GM23338 (cell line): ENCODE results near the gene ADGRV1. TPM values are rescaled to one million over a fixed set of nuclear protein-coding genes. Genes with fewer than 3 reads are reported as not detected.

Experiments
- ATAC-seq: fragments of 200-7000 bp; cut with Tn5 transposase; 3 replicates; pipeline ENCODE4 v1.9.1; 2020
- DNase-seq: peaks from one replicate; pipeline ENCODE4 v3.0.0-alpha.2; 2015; ENCODE audit warnings: low spot score
- H2AFZ ChIP-seq: fragments of 200-600 bp; sonication (generic); 2 replicates; pipeline ENCODE4 v1.8.0; 2016; ENCODE audit warnings: antibody characterized with exemption, mild to moderate bottlenecking, moderate library complexity
- H3F3A ChIP-seq: fragments of 200-600 bp; sonication (generic); replicated peaks from 2 replicates; pipeline ENCODE4 v1.8.0; 2017; ENCODE audit warnings: antibody characterized with exemption, mixed run types, low read depth
- H3K27ac ChIP-seq: fragments of 200-600 bp; sonication (generic); 2 replicates; pipeline ENCODE4 v1.6.1; 2016; ENCODE audit warnings: low read depth
- H3K27me3 ChIP-seq: fragments of 200-600 bp; sonication (generic); 2 replicates; pipeline ENCODE4 v1.8.0; 2016; ENCODE audit warnings: mild to moderate bottlenecking, mixed run types, moderate library complexity; ENCODE audit not compliant: insufficient read depth
- H3K36me3 ChIP-seq: fragments of 200-600 bp; sonication (generic); 2 replicates; pipeline ENCODE4 v1.8.0; 2016; ENCODE audit warnings: mild to moderate bottlenecking; ENCODE audit not compliant: insufficient read depth
- H3K4me1 ChIP-seq: fragments of 200-600 bp; sonication (generic); 2 replicates; pipeline ENCODE4 v1.8.0; 2016; ENCODE audit warnings: mild to moderate bottlenecking, moderate library complexity; ENCODE audit not compliant: insufficient read depth
- H3K4me2 ChIP-seq: fragments of 200-600 bp; sonication (generic); 2 replicates; pipeline ENCODE4 v1.7.1; 2017; ENCODE audit warnings: mixed run types
- H3K4me3 ChIP-seq: fragments of 200-600 bp; sonication (generic); 2 replicates; pipeline ENCODE4 v1.6.1; 2016; ENCODE audit warnings: mixed run types
- H3K79me2 ChIP-seq: fragments of 200-600 bp; sonication (generic); replicated peaks from 2 replicates; pipeline ENCODE4 v1.8.0; 2017; ENCODE audit warnings: mild to moderate bottlenecking; ENCODE audit not compliant: insufficient read depth
- H3K9me2 ChIP-seq: fragments of 200-600 bp; sonication (generic); 2 replicates; pipeline ENCODE4 v1.8.0; 2017; ENCODE audit not compliant: insufficient read depth
- H4K20me1 ChIP-seq: fragments of 200-600 bp; sonication (generic); replicated peaks from 2 replicates; pipeline ENCODE4 v1.8.0; 2017; ENCODE audit warnings: mild to moderate bottlenecking; ENCODE audit not compliant: insufficient read depth
- H3K27ac Mint-ChIP-seq: 2 replicates; pipeline ENCODE4 v1.8.0; 2020; ENCODE audit warnings: inconsistent platforms, mild to moderate bottlenecking, moderate library complexity, mixed read lengths
- H3K27me3 Mint-ChIP-seq: 3 replicates; pipeline ENCODE4 v1.8.0; 2022; ENCODE audit warnings: low read depth, mild to moderate bottlenecking, moderate library complexity, mixed read lengths, inconsistent platforms; ENCODE audit not compliant: insufficient read depth, poor library complexity
- H3K36me3 Mint-ChIP-seq: 3 replicates; pipeline ENCODE4 v1.8.0; 2021; ENCODE audit warnings: low read depth, mild to moderate bottlenecking, inconsistent platforms, moderate library complexity, mixed read lengths
- H3K4me1 Mint-ChIP-seq: 3 replicates; pipeline ENCODE4 v1.8.0; 2020; ENCODE audit warnings: mild to moderate bottlenecking, inconsistent platforms, mixed read lengths
- H3K4me3 Mint-ChIP-seq: 3 replicates; pipeline ENCODE4 v1.8.0; 2021; ENCODE audit warnings: moderate library complexity, mild to moderate bottlenecking, inconsistent platforms, mixed read lengths
- H3K9me3 Mint-ChIP-seq: 3 replicates; pipeline ENCODE4 v1.8.0; 2020; ENCODE audit warnings: moderate library complexity, mild to moderate bottlenecking, inconsistent platforms, mixed read lengths
- CREB1 ChIP-seq: fragments of 250-450 bp; sonication (Bioruptor Pico); IDR thresholded peaks from 2 replicates; pipeline ENCODE4 v1.5.0; 2020; ENCODE audit warnings: low read depth, mild to moderate bottlenecking, moderate library complexity
- POLR2AphosphoS5 ChIP-seq: IDR thresholded peaks from 2 replicates; pipeline ENCODE4 v1.6.1; 2016; ENCODE audit warnings: antibody characterized with exemption, low read depth
- STAT1 ChIP-seq: IDR thresholded peaks from one replicate; pipeline ENCODE4 v1.6.1; 2016; ENCODE audit warnings: antibody characterized with exemption; ENCODE audit not compliant: unreplicated experiment
- ZNF114 ChIP-seq: fragments of 250-450 bp; sonication (Bioruptor Pico); IDR thresholded peaks from 2 replicates; pipeline ENCODE4 v1.5.0; 2020; ENCODE audit warnings: mild to moderate bottlenecking, moderate library complexity
- ZNF331 ChIP-seq: fragments of 250-450 bp; sonication (Bioruptor Pico); IDR thresholded peaks from 2 replicates; pipeline ENCODE4 v1.5.0; 2020; ENCODE audit warnings: low read depth, mild to moderate bottlenecking, moderate library complexity
- polyA plus RNA-seq: library from polyadenylated mRNA; unstranded; fragments of >200 nt; fragmentation: Nextera tagmentation; extraction: Ambion mirVana; gene quantifications from 2 replicates; pipeline ENCODE4 v1.2.1, GENCODE V29; 2016
- total RNA-seq: library from RNA; depleted of rRNA; stranded (reverse); fragments of >200 nt; shearing (Covaris generic); gene quantifications from 2 replicates; pipeline ENCODE4 v1.2.3, GENCODE V29; 2014
- TF ChIP-seq, protein P1 (sequence below): fragments of 250-450 bp; sonication (Bioruptor Pico); IDR thresholded peaks from 2 replicates; pipeline ENCODE4 v1.5.0; 2020; ENCODE audit warnings: mild to moderate bottlenecking, moderate library complexity
- TF ChIP-seq, protein P2 (sequence below), 2 experiments: fragments of 200-600 bp in 1 of 2; sonication (generic) in 1 of 2; conservative IDR thresholded peaks; 2 replicates each; pipeline versions ENCODE4 v1.5.1 to v1.6.1; 2016 to 2017; ENCODE audit warnings: antibody characterized with exemption in 2 of 2, low read depth in 2 of 2, mild to moderate bottlenecking in 2 of 2, moderate library complexity in 1 of 2
- TF ChIP-seq, protein P3 (sequence below): IDR thresholded peaks from one replicate; pipeline ENCODE4 v1.6.1; 2018; ENCODE audit warnings: antibody characterized with exemption; ENCODE audit not compliant: unreplicated experiment

Gene ADGRV1
- total and polyA plus RNA-seq, 2 experiments from 2014 or later, result 46.1 to 149 TPM

DNA sequence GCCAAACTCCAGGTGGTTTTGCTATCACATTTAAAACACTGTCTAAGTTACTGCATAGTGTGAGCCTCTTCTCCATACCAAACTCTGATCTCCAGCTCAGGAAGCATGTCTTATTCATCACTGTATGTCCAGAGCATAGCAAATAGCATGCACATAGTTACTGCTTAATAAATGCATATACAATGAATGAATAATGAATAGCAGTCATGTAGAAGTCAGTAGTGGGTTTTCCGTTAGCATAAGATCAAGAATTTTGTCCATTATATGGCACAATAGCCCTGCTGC lies 495.1 kb downstream of the ADGRV1 start (continued):
- TF ChIP-seq, protein P1, sequence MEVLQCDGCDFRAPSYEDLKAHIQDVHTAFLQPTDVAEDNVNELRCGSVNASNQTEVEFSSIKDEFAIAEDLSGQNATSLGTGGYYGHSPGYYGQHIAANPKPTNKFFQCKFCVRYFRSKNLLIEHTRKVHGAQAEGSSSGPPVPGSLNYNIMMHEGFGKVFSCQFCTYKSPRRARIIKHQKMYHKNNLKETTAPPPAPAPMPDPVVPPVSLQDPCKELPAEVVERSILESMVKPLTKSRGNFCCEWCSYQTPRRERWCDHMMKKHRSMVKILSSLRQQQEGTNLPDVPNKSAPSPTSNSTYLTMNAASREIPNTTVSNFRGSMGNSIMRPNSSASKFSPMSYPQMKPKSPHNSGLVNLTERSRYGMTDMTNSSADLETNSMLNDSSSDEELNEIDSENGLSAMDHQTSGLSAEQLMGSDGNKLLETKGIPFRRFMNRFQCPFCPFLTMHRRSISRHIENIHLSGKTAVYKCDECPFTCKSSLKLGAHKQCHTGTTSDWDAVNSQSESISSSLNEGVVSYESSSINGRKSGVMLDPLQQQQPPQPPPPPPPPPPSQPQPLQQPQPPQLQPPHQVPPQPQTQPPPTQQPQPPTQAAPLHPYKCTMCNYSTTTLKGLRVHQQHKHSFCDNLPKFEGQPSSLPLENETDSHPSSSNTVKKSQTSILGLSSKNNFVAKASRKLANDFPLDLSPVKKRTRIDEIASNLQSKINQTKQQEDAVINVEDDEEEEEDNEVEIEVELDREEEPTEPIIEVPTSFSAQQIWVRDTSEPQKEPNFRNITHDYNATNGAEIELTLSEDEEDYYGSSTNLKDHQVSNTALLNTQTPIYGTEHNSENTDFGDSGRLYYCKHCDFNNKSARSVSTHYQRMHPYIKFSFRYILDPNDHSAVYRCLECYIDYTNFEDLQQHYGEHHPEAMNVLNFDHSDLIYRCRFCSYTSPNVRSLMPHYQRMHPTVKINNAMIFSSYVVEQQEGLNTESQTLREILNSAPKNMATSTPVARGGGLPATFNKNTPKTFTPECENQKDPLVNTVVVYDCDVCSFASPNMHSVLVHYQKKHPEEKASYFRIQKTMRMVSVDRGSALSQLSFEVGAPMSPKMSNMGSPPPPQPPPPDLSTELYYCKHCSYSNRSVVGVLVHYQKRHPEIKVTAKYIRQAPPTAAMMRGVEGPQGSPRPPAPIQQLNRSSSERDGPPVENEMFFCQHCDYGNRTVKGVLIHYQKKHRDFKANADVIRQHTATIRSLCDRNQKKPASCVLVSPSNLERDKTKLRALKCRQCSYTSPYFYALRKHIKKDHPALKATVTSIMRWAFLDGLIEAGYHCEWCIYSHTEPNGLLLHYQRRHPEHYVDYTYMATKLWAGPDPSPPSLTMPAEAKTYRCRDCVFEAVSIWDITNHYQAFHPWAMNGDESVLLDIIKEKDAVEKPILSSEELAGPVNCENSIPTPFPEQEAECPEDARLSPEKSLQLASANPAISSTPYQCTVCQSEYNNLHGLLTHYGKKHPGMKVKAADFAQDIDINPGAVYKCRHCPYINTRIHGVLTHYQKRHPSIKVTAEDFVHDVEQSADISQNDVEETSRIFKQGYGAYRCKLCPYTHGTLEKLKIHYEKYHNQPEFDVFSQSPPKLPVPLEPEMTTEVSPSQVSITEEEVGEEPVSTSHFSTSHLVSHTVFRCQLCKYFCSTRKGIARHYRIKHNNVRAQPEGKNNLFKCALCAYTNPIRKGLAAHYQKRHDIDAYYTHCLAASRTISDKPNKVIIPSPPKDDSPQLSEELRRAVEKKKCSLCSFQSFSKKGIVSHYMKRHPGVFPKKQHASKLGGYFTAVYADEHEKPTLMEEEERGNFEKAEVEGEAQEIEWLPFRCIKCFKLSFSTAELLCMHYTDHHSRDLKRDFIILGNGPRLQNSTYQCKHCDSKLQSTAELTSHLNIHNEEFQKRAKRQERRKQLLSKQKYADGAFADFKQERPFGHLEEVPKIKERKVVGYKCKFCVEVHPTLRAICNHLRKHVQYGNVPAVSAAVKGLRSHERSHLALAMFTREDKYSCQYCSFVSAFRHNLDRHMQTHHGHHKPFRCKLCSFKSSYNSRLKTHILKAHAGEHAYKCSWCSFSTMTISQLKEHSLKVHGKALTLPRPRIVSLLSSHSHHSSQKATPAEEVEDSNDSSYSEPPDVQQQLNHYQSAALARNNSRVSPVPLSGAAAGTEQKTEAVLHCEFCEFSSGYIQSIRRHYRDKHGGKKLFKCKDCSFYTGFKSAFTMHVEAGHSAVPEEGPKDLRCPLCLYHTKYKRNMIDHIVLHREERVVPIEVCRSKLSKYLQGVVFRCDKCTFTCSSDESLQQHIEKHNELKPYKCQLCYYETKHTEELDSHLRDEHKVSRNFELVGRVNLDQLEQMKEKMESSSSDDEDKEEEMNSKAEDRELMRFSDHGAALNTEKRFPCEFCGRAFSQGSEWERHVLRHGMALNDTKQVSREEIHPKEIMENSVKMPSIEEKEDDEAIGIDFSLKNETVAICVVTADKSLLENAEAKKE (CRISPR knock-in tag), result no peak

DNA sequence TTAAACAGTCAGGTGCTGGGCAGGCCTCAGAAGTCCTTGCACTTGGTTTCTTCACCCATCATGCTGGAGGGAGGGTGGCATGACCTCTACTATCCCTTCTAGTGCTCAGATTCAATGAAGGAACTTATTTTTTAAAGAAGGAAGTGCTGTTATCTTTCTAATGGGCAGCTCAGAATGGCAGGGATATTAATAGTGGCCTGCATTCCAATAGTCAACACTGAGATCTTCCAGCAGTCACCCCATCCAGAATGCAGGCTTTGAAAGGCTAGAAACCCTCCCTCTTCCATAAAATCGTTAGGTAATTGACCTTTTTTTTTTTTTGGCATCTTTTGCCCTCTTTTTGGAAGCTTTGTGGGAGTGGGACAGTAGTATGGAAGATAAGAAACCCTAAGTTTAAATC lies 499.6 kb downstream of the ADGRV1 start:
- H3K4me1 Mint-ChIP-seq, result peaks cover 22% of the 10 kb centered on the region
- no peak overlapping the region for H2AFZ ChIP-seq
- ATAC-seq, result no peak
- no peaks in the 10 kb centered on the region for H3F3A ChIP-seq
- no peaks in the 10 kb centered on the region for H3K9me2 ChIP-seq
- no peaks in the 10 kb centered on the region for H3K27me3 Mint-ChIP-seq
- H3K36me3 Mint-ChIP-seq, result no peaks in the 10 kb centered on the region
- 0 out of 2 replicates have a peak, but pooled peaks cover 4% of the 10 kb centered on the region for H4K20me1 ChIP-seq
- no peak for DNase-seq
- no peak overlapping the region for H3K4me3 ChIP-seq
- TF ChIP-seq ZNF114 (no peak), ZNF331 (CRISPR knock-in tag) (no peak), POLR2AphosphoS5 (no peak), CREB1 (no peak), STAT1 (no peak)
- TF ChIP-seq, protein P2, sequence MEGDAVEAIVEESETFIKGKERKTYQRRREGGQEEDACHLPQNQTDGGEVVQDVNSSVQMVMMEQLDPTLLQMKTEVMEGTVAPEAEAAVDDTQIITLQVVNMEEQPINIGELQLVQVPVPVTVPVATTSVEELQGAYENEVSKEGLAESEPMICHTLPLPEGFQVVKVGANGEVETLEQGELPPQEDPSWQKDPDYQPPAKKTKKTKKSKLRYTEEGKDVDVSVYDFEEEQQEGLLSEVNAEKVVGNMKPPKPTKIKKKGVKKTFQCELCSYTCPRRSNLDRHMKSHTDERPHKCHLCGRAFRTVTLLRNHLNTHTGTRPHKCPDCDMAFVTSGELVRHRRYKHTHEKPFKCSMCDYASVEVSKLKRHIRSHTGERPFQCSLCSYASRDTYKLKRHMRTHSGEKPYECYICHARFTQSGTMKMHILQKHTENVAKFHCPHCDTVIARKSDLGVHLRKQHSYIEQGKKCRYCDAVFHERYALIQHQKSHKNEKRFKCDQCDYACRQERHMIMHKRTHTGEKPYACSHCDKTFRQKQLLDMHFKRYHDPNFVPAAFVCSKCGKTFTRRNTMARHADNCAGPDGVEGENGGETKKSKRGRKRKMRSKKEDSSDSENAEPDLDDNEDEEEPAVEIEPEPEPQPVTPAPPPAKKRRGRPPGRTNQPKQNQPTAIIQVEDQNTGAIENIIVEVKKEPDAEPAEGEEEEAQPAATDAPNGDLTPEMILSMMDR (conservative IDR thresholded peaks at IDR 0.05; ENCODE audit: low read depth in 2 of 2), result no peak
- TF ChIP-seq, protein P3, sequence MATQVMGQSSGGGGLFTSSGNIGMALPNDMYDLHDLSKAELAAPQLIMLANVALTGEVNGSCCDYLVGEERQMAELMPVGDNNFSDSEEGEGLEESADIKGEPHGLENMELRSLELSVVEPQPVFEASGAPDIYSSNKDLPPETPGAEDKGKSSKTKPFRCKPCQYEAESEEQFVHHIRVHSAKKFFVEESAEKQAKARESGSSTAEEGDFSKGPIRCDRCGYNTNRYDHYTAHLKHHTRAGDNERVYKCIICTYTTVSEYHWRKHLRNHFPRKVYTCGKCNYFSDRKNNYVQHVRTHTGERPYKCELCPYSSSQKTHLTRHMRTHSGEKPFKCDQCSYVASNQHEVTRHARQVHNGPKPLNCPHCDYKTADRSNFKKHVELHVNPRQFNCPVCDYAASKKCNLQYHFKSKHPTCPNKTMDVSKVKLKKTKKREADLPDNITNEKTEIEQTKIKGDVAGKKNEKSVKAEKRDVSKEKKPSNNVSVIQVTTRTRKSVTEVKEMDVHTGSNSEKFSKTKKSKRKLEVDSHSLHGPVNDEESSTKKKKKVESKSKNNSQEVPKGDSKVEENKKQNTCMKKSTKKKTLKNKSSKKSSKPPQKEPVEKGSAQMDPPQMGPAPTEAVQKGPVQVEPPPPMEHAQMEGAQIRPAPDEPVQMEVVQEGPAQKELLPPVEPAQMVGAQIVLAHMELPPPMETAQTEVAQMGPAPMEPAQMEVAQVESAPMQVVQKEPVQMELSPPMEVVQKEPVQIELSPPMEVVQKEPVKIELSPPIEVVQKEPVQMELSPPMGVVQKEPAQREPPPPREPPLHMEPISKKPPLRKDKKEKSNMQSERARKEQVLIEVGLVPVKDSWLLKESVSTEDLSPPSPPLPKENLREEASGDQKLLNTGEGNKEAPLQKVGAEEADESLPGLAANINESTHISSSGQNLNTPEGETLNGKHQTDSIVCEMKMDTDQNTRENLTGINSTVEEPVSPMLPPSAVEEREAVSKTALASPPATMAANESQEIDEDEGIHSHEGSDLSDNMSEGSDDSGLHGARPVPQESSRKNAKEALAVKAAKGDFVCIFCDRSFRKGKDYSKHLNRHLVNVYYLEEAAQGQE, result no peak
- peak overlapping the region; percentile 17 for H3K27ac Mint-ChIP-seq
- H3K79me2 ChIP-seq, result 0 out of 2 replicates have a peak, but pooled peaks cover 3% of the 10 kb centered on the region
- H3K4me1 ChIP-seq, result peaks cover 3% of the 10 kb centered on the region; the same call in 1 of the 2 replicates
- H3K27ac ChIP-seq, result no peak overlapping the region
- H3K4me2 ChIP-seq, result no peak overlapping the region
- no peaks in the 10 kb centered on the region for H3K27me3 ChIP-seq
- no peaks in the 10 kb centered on the region for H3K9me3 Mint-ChIP-seq
- H3K4me3 Mint-ChIP-seq, result no peak overlapping the region
- no peaks in the 10 kb centered on the region for H3K36me3 ChIP-seq
